GM12874 (cell line): ENCODE data around the gene EBF3.

Experiments used
- TF ChIP-seq, protein P1 (sequence below): IDR thresholded peaks from 2 replicates; pipeline ENCODE4 v1.5.1; 2011; ENCODE audit warnings: low read depth, mild to moderate bottlenecking, control low read depth, low read length, moderate library complexity; ENCODE audit not compliant: insufficient read depth

Gene EBF3

DNA sequence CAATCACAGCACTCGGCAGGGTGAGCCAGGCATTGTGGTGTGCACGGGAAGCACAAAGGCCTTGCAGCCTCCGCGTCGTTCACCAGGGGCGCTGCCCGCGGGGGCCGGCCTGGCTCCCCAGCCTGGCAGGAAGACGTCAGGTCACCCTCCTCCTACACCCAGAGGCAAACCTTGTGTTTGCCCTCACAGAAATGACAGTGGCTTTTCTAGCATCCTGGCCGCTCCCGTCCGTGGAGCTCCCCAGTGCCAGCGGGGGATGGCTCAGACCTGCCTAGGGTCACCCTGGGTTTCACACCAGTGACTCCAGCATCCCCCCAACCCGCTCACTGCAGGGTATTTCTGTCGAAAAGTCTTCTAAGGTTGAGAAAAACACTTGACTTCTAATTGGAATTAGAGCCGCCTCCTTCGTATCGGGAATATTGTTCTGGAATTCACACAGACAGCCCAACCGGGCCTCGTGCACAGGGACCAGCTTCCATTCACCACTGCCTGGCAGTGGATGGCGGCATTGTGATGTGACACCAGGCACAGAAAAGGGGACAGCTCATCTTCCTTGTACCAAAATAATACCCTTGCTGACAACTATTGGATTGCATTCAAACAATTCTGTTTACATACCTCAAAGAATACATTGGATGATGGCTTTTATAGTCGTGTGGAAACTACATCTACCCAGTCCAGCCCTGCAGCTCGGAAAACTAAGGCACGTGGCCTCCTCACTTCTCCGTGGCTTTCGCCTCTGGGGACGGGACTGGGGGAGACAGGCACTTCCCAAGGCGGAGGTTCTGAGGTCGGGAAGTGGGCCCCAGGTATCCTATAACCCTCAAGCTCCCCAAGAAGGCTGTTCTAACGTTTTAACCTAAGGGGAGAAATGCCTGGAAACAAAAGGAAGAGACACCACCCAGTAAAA lies 109.0 kb downstream of the EBF3 start:
- TF ChIP-seq, protein P1, sequence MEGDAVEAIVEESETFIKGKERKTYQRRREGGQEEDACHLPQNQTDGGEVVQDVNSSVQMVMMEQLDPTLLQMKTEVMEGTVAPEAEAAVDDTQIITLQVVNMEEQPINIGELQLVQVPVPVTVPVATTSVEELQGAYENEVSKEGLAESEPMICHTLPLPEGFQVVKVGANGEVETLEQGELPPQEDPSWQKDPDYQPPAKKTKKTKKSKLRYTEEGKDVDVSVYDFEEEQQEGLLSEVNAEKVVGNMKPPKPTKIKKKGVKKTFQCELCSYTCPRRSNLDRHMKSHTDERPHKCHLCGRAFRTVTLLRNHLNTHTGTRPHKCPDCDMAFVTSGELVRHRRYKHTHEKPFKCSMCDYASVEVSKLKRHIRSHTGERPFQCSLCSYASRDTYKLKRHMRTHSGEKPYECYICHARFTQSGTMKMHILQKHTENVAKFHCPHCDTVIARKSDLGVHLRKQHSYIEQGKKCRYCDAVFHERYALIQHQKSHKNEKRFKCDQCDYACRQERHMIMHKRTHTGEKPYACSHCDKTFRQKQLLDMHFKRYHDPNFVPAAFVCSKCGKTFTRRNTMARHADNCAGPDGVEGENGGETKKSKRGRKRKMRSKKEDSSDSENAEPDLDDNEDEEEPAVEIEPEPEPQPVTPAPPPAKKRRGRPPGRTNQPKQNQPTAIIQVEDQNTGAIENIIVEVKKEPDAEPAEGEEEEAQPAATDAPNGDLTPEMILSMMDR = no peak

DNA sequence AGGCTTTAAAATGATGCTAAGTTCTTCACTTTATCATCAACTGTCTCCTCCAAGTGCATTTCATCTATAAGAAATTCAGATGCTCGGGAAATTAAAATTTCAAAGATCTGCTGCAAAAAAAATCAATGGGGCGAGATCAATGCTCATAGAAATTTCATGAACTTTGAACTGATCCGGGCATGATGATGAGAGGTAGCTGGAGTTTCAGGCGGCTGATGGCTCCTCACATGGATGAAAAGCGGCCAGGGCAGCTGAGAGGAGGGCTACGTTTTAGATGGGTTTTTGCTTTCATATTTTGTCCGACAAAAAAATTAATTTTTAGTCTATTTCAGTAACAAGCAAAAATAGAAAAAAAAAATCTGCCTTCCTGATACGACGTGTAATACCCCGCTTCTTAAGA lies 109.9 kb downstream of the EBF3 start:
- TF ChIP-seq, protein P1 = no peak

DNA sequence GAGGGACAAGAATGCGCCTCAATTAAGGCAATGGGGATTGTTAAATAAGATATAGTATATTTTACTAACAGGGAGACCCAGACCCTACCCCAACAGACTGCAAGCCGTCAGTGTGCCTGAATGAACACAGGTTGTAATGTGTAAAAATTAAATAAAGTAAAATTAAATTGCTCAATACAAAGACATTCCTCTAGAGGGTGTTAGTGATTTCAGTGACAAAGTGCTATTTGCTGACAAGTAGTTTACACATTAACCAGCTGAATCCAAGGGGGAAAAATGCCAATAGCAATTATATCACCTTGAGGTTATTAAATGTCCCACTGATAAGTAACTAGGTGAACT lies 110.5 kb downstream of the EBF3 start:
- TF ChIP-seq, protein P1 = no peak

DNA sequence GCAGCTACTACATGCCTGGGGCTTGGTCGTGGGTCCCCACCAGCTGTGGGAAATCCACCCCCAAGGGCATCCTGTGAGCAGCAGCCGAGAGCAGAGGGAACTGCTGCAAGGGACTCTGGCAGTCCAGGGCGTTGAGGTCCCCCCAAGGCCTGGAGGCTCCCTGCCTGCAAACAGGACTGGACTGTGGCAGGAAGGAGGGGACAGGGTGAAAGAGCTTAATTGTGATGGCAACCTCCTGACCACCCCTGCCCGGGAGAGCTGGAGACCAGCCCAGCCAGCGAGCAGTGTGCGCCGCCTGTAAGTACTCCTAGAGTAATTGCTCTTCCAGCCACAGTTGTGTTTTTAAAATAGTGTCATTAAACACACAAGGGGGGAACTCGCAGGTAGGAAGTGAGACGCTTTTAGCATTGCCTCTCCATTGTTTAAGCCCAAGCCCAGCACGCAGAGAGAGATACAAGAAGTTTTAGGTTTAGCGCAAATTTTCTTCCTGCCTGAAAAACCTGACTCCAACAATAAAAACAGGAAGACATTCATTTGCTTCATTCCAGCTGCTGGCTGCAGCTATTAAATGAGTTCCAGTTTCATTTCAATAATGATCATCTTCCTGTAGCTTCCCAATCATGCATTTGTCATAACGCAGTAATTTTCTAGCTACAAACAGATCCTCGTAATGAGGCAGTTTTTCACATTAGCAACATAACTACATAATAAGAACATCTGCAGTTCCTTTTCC lies 111.1 kb downstream of the EBF3 start:
- TF ChIP-seq, protein P1 = no peak

- TF ChIP-seq, protein P1 = no peak
These were observed 112.0 kb downstream of the EBF3 start for GRCh38 chr10:129851941-129852640.

DNA sequence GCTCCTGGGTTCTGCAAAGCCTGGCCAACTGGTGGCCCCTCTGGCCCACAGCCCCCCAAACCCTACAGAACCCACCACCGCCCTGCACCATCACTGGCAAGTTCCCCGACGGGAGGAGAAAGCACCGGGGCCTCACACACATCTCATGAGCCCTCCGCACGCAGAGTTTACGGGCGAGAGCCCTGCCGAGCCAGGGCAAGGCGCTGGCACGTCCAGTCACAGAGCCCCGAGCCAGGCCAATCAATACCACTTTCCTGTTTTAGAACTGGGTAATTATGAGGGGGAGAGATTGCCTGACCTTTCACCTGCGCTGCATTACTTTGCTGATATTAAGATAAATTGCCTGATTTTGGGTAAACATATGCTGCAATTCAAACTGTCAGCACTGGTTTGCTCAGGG lies 113.3 kb downstream of the EBF3 start:
- TF ChIP-seq, protein P1 = no peak

GRCh38 chr10:129850316-129850715 lies 113.8 kb downstream of the EBF3 start:
- TF ChIP-seq, protein P1 = no peak
